K562 (cell line): ENCODE results near the gene GLRA1. TPM values are rescaled to one million over a fixed set of nuclear protein-coding genes. Genes with fewer than 3 reads are reported as not detected.

ENCODE experiments used
- ATAC-seq: fragments of 200-7000 bp; cut with Tn5 transposase; 3 replicates; pipeline ENCODE4 v1.9.1; 2020; ENCODE audit warnings: moderate library complexity
- BruUV-seq: library from RNA; stranded (reverse); fragments of 400-500 nt; replicated peaks from 2 replicates; lab custom pipeline; 2021; lab: Mats Ljungman, UMichigan
- CTCF ChIA-PET: fragments of 300-600 bp; formaldehyde crosslinking; extraction: SDS; loops from one replicate; lab custom pipeline; 2021; ENCODE audit warnings: low intra/inter-chr PET ratio; lab: Yijun Ruan, JAX
- POLR2A ChIA-PET: fragments of 300-600, 350-650 bp; sonication (Branson Sonifier 250); formaldehyde crosslinking; extraction: SDS; loops from one replicate; lab custom pipeline; 2021; ENCODE audit warnings: antibody characterized with exemption, inconsistent platforms; lab: Yijun Ruan, JAX
- DNase-seq, 4 experiments: peaks; one replicate each; pipeline versions ENCODE4 v3.0.0 to v3.0.0-alpha.2; 2011 to 2018; ENCODE audit warnings: low spot score in 3 of 4, mixed read lengths in 3 of 4; ENCODE audit errors: extremely low read depth in 1 of 4
- FAIRE-seq: peaks from 2 replicates; lab custom pipeline; 2011; peaks lifted over from hg19 to GRCh38; lab: Jason Lieb, UNC
- H2AFZ ChIP-seq: 2 replicates; pipeline ENCODE4 v1.6.0; 2011; ENCODE audit warnings: low read depth, low read length, control low read depth, inconsistent platforms
- H3K27ac ChIP-seq: fragments of 200-600 bp; 3 replicates; pipeline ENCODE4 v1.8.0; 2011; ENCODE audit warnings: low read depth, mild to moderate bottlenecking, control low read depth, inconsistent platforms, low read length, moderate library complexity, mixed read lengths; ENCODE audit errors: extremely low read depth
- H3K27me3 ChIP-seq, 2 experiments: fragments of 300-600 bp in 1 of 2; 2 replicates in 1 of 2; 3 replicates in 1 of 2; pipeline versions ENCODE4 v1.6.0 to v1.8.0; 2011; ENCODE audit warnings: inconsistent platforms in 2 of 2, low read length in 2 of 2, mild to moderate bottlenecking in 1 of 2, mixed read lengths in 1 of 2, moderate library complexity in 1 of 2; ENCODE audit not compliant: control insufficient read depth in 2 of 2, insufficient read depth in 2 of 2
- H3K36me3 ChIP-seq: fragments of 300-600 bp; 3 replicates; pipeline ENCODE4 v1.8.0; 2011; ENCODE audit warnings: mild to moderate bottlenecking, low read length, inconsistent platforms; ENCODE audit not compliant: control insufficient read depth, insufficient read depth
- H3K4me1 ChIP-seq, 2 experiments: fragments of 200-600 bp in 1 of 2; replicated peaks in 1 of 2; 2 replicates in 1 of 2; 3 replicates in 1 of 2; pipeline versions ENCODE4 v1.5.1 to v1.8.0; 2011; ENCODE audit warnings: inconsistent platforms in 2 of 2, low read length in 2 of 2, mild to moderate bottlenecking in 1 of 2, mixed read lengths in 1 of 2, moderate library complexity in 1 of 2; ENCODE audit not compliant: control insufficient read depth in 2 of 2, insufficient read depth in 2 of 2
- H3K4me2 ChIP-seq: 2 replicates; pipeline ENCODE4 v1.6.1; 2011; ENCODE audit warnings: low read length, control low read depth, inconsistent platforms, mixed read lengths; ENCODE audit not compliant: insufficient read depth
- H3K4me3 ChIP-seq: fragments of 200-600 bp; sonication (generic), shearing (Covaris generic); 2 replicates; pipeline ENCODE4 v1.5.1; 2016; ENCODE audit warnings: control low read depth, inconsistent platforms
- H3K79me2 ChIP-seq: fragments of 200-600 bp; 3 replicates; pipeline ENCODE4 v1.8.0; 2011; ENCODE audit warnings: low read length, inconsistent platforms; ENCODE audit not compliant: control insufficient read depth, insufficient read depth
- H3K9ac ChIP-seq, 2 experiments: 2 replicates each; pipeline versions ENCODE4 v1.6.0 to v1.6.1; 2011; ENCODE audit warnings: low read depth in 2 of 2, low read length in 2 of 2, control low read depth in 1 of 2, inconsistent platforms in 1 of 2, mild to moderate bottlenecking in 1 of 2, mixed read lengths in 1 of 2; ENCODE audit not compliant: insufficient read depth in 1 of 2
- H3K9me1 ChIP-seq: one replicate; pipeline ENCODE4 v1.6.0; 2011; ENCODE audit warnings: inconsistent platforms, mild to moderate bottlenecking, low read length, moderate library complexity; ENCODE audit not compliant: control insufficient read depth, insufficient read depth
- H3K9me3 ChIP-seq: replicated peaks from 2 replicates; pipeline ENCODE4 v1.5.1; 2011; ENCODE audit warnings: low read depth, low read length, inconsistent platforms; ENCODE audit not compliant: control insufficient read depth, insufficient read depth
- H4K20me1 ChIP-seq: replicated peaks from 2 replicates; pipeline ENCODE4 v1.6.1; 2011; ENCODE audit warnings: low read length, inconsistent platforms, mixed read lengths; ENCODE audit not compliant: control insufficient read depth, insufficient read depth
- BRF2 ChIP-seq: IDR thresholded peaks from 3 replicates; pipeline ENCODE4 v1.6.1; 2011; ENCODE audit warnings: borderline replicate concordance, mild to moderate bottlenecking; ENCODE audit not compliant: insufficient read length, insufficient read depth
- FOS ChIP-seq: IDR thresholded peaks from 3 replicates; pipeline ENCODE4 v1.6.1; 2011; ENCODE audit not compliant: insufficient read length; ENCODE audit errors: extremely low read depth
- ILK ChIP-seq: fragments of 450-650 bp; IDR thresholded peaks from 2 replicates; pipeline ENCODE4 v1.6.1; 2016; ENCODE audit warnings: missing genetic modification characterization, low read depth, mild to moderate bottlenecking, missing compliant biosample characterization, moderate library complexity, borderline replicate concordance
- MTA2 ChIP-seq: fragments of 450-650 bp; IDR thresholded peaks from 2 replicates; pipeline ENCODE4 v1.6.1; 2016; ENCODE audit warnings: low read depth
- NUFIP1 ChIP-seq: fragments of 450-650 bp; IDR thresholded peaks from 2 replicates; pipeline ENCODE4 v1.6.1; 2018; ENCODE audit not compliant: partially characterized antibody
- TFE3 ChIP-seq: fragments of 450-650 bp; formaldehyde crosslinking; IDR thresholded peaks from 2 replicates; pipeline ENCODE4 v1.4.0; 2020; ENCODE audit warnings: mild to moderate bottlenecking, mixed read lengths
- ZNF780A ChIP-seq: fragments of 250-450 bp; sonication (Bioruptor Pico); IDR thresholded peaks from 2 replicates; pipeline ENCODE4 v1.5.0; 2021; ENCODE audit warnings: mild to moderate bottlenecking
- WGBS: fragments of 100-300 bp; shearing (Covaris generic); methylation state at CpG from one replicate; pipeline ENCODE4 v1.1.6; 2016; ENCODE audit warnings: low coverage, mixed read lengths; ENCODE audit not compliant: insufficient coverage; ENCODE audit errors: missing lambda C conversion rate; 5-methylcytosine and 5-hydroxymethylcytosine counted together
- in situ Hi-C: fragments of 300-500 bp; cut with MboI; formaldehyde crosslinking; loops from 4 replicates; pipeline ENCODE4 v1.15.0; 2018; ENCODE audit warnings: inconsistent platforms, mixed read lengths
- intact Hi-C: fragments of 100-400 bp; cut with micrococcal nuclease; formaldehyde crosslinking; loops from 2 replicates; pipeline ENCODE4 v1.14.2; 2022
- polyA plus RNA-seq, 8 experiments: library from polyadenylated mRNA; depleted of rRNA in 4 of 8; stranded (reverse) in 5 of 8; unstranded in 3 of 8; fragments of >200 nt; fragmentation: Nextera tagmentation in 2 of 8; fragmentation: Illumina TruSeq in 1 of 8; extraction: Ambion mirVana in 2 of 8; extraction: Trizol in 1 of 8; gene quantifications; 2 replicates each; pipeline versions ENCODE4 v1.2.1 to v1.2.3, GENCODE V29; 2011 to 2014; ENCODE audit warnings: inconsistent platforms in 1 of 8, missing spikeins in 1 of 8
- total RNA-seq, 7 experiments: library from RNA; depleted of rRNA in 6 of 7; stranded (reverse); fragments of >200 nt in 6 of 7; fragmentation: Illumina TruSeq in 2 of 7; extraction: Trizol in 2 of 7; gene quantifications; 2 replicates each; pipeline versions ENCODE4 v1.2.1 to v1.2.3, GENCODE V29; 2011 to 2021; ENCODE audit warnings: low replicate concordance in 1 of 7

GLRA1 gene
- total and polyA plus RNA-seq, 9 of the 15 experiments (the other 6 are each of a cell fraction or from before 2014, with no cell fraction given) = not detected

GRCh38 chr5:151808451-151809169 is 116.0 kb downstream of the GLRA1 start:
- 96% methylated on average over 4 of the region's 4 CpGs for WGBS
- TF ChIP-seq ILK (tag) (no peak), TFE3 (peak; percentile 42), NUFIP1 (no peak), BRF2 (no peak), ZNF780A (no peak), FOS (no peak), MTA2 (no peak)
- Histone ChIP-seq H3K27me3 (no peaks in the 10 kb centered on the region), H3K4me2 (no peak overlapping the region), H3K79me2 (peaks cover 32% of the 10 kb centered on the region; the same call in 1 of the 3 replicates), H3K9me1 (no peaks in the 10 kb centered on the region), H3K27ac (no peak overlapping the region), H3K36me3 (peaks cover 100% of the 10 kb centered on the region), H3K9me3 (no peaks in the 10 kb centered on the region), H2AFZ (no peak overlapping the region), H3K4me3 (no peak overlapping the region), H4K20me1 (no peaks in the 10 kb centered on the region), H3K4me1 (no peaks in the 10 kb centered on the region), H3K9ac (no peak overlapping the region)
- FAIRE-seq = no peak
- in situ Hi-C loops (no loop called here), intact Hi-C loops (no loop called here)
- ChIA-PET POLR2A (no interaction called here), CTCF (no interaction called here)
- DNase-seq = no peak
- no TSS peak for BruUV-seq
- ATAC-seq = no peak
